ENCODE measurements around the gene MYH7B.

Gene MYH7B

DNA sequence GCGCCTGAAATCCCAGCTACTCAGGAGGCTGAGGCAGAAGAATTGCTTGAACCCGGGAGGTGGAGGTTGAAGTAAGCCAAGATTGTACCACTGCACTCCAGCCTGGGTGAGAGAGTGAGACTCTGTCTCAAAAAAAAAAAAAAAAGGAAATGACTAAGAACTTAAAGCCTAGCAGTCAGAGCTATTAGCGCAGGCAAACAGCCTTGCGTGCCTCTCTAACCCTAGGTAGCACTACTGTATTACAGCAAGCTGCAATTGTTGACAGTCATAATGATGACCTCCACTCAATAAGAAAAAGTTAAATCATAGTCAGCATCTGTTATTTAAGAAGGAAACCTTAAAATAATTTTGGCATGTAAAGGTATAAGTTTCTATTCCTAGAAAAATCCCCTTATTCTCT is 14.4 kb upstream of the MYH7B start:
- Histone ChIP-seq H3K9me3 (ENCODE audit: severe bottlenecking) (no peaks in the 10 kb centered on the region), H3K27me3 (ENCODE audit: insufficient read depth, low read depth, severe bottlenecking) (no peaks in the 10 kb centered on the region), H3K4me3 (ENCODE audit: low read depth, low read length) (no peak overlapping the region), H3K36me3 (peaks cover 56% of the 10 kb centered on the region), H3K27ac (no peak overlapping the region)
- TF ChIP-seq, protein P1, sequence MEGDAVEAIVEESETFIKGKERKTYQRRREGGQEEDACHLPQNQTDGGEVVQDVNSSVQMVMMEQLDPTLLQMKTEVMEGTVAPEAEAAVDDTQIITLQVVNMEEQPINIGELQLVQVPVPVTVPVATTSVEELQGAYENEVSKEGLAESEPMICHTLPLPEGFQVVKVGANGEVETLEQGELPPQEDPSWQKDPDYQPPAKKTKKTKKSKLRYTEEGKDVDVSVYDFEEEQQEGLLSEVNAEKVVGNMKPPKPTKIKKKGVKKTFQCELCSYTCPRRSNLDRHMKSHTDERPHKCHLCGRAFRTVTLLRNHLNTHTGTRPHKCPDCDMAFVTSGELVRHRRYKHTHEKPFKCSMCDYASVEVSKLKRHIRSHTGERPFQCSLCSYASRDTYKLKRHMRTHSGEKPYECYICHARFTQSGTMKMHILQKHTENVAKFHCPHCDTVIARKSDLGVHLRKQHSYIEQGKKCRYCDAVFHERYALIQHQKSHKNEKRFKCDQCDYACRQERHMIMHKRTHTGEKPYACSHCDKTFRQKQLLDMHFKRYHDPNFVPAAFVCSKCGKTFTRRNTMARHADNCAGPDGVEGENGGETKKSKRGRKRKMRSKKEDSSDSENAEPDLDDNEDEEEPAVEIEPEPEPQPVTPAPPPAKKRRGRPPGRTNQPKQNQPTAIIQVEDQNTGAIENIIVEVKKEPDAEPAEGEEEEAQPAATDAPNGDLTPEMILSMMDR (IDR thresholded peaks at IDR 0.05; ENCODE audit: low read depth, low read length), result no peak
- DNase-seq, result no peak

DNA sequence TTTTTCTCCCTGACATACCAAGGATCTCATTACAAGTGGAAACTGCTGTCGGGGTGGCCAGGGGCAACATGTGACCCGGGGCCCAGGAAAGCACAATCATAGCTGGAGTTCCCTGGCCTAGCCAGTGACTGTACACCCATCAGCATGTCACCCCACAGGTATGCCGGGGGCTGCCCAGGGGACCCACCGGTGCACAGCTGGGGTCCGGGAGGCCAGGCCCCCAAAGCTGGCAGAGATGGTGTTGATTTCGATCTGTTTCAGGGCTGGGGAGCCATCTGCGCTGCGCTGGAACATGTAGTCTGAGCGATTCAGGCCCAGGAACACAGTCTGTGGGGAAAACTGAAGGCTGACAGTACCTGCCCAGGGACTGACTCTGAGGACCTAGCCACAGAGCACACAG is 13.4 kb upstream of the MYH7B start:
- Histone ChIP-seq H3K9me3 (ENCODE audit: severe bottlenecking) (no peaks in the 10 kb centered on the region), H3K27me3 (ENCODE audit: insufficient read depth, low read depth, severe bottlenecking) (no peaks in the 10 kb centered on the region), H3K36me3 (peaks cover 62% of the 10 kb centered on the region), H3K27ac (no peak overlapping the region), H3K4me3 (ENCODE audit: low read depth, low read length) (no peak overlapping the region)
- no peak for DNase-seq
- TF ChIP-seq, protein P1 (IDR thresholded peaks at IDR 0.05; ENCODE audit: low read depth, low read length), result no peak

DNA sequence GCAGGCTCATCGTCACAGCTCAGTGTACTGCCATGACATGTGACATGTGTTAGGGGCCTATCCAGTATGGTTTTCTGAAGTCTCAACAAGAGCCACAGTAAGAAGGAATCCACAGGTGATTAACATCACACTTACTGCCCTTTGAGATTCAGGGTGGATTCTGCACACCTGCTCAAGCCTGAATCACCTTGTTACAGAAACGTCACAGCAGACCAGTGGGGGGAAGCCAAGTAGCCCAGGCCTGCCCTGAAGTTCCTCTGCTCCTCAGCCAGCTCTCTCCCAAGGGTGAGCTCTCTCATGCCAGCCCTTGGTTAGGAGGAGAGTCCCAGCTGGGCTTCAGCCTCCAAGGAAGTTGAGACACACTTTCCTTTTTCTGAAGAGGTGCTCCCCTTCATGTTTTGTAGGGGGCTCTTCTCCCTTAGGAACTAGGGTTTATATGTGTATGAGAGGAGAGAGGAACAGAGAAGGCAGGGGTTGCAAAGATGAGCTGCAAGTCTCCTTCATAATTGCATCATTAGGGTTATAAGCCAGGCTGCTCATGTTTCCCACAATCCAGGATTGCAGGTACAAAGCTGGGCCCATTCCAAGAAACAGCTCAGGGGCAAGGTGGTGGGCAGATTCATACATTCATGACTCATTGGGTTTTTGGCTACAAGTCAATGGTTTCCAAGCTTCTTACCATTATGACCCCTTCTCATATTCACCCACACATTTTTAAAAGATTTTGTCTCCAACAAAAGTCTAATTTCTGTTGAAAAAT is 11.7 kb upstream of the MYH7B start:
- TF ChIP-seq, protein P1 (IDR thresholded peaks at IDR 0.05; ENCODE audit: low read depth, low read length), result no peak
- no peak overlapping the region for H3K4me3 ChIP-seq (ENCODE audit: low read depth, low read length)
- no peak overlapping the region for H3K27ac ChIP-seq
- H3K36me3 ChIP-seq, result peaks cover 59% of the 10 kb centered on the region
- H3K9me3 ChIP-seq (ENCODE audit: severe bottlenecking), result no peaks in the 10 kb centered on the region
- H3K27me3 ChIP-seq (ENCODE audit: insufficient read depth, low read depth, severe bottlenecking), result no peaks in the 10 kb centered on the region
- DNase-seq, result no peak

DNA sequence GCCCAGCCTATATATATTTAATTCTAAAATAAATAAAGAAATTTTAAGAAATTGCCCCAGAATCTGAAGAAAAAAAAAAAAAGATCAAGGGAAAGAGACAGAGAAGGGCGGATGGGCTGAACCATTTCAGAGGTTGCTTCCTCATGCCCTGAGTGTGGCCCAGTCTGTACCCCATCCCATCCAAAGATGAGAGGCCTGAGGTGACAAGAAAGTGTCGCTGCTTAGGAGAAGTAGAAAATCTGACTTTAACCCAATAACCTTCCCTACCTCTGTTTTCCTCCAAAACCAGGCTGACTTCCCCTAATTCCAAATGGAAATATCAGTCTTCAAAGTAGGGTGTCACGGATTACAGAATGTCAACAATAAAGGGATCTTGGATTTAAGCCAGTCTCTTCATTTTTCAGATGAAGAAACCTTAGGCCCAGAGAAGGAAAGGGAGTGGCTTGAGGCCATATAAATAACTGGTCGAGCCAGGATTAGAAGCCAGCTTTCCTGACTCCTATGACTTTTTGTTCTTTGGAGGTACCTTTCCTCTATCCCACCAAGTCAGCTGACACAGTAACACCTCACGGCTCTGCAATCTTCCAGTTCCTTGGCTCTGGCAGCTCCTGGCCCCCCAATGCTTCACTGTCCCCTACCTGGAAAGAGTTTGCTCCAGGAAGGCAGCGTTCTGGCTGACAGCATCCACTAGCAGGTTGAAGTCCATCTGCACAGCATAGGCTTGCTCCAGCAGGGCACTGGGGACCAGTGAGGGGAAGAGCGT is 10.2 kb upstream of the MYH7B start:
- TF ChIP-seq, protein P1 (IDR thresholded peaks at IDR 0.05; ENCODE audit: low read depth, low read length), result no peak
- DNase-seq, result no peak
- Histone ChIP-seq H3K27ac (no peak overlapping the region), H3K9me3 (ENCODE audit: severe bottlenecking) (no peaks in the 10 kb centered on the region), H3K27me3 (ENCODE audit: insufficient read depth, low read depth, severe bottlenecking) (no peaks in the 10 kb centered on the region), H3K4me3 (ENCODE audit: low read depth, low read length) (no peak overlapping the region), H3K36me3 (peaks cover 65% of the 10 kb centered on the region)

DNA sequence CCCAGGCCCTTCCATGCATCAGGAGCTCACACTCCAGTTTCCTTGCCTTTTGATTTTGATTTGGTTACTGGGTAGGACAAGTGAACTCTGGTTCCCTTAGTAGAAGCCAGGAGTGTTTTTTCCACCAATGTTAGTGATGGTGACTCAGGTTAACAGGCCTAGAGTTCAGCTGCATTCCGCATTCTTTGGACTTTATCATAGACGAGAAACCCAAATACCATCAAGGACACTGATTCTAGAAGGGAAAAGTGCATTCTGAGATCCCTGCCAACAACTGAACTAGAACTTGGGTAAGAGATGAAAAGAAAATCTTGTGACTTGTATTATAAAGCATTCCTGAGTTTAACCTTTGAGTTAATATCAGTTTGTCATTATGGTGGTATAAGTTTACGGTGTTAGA is 9.0 kb upstream of the MYH7B start:
- no peak for DNase-seq
- Histone ChIP-seq H3K27me3 (ENCODE audit: insufficient read depth, low read depth, severe bottlenecking) (no peaks in the 10 kb centered on the region), H3K27ac (no peak overlapping the region), H3K36me3 (peaks cover 61% of the 10 kb centered on the region), H3K4me3 (ENCODE audit: low read depth, low read length) (no peak overlapping the region), H3K9me3 (ENCODE audit: severe bottlenecking) (no peaks in the 10 kb centered on the region)
- TF ChIP-seq, protein P1 (IDR thresholded peaks at IDR 0.05; ENCODE audit: low read depth, low read length), result no peak

All from WERI-Rb-1 (cell line).